K562 (cell line): Measurements from ENCODE around the gene GABRQ. TPM values are rescaled to one million over a fixed set of nuclear protein-coding genes. Genes with fewer than 3 reads are reported as not detected.

Experiments
- ARID2 ChIP-seq: fragments of 450-650 bp; IDR thresholded peaks from 2 replicates; pipeline ENCODE4 v1.6.1; 2017; ENCODE audit warnings: antibody characterized with exemption, mild to moderate bottlenecking
- KDM4B ChIP-seq, 2 experiments: fragments of 450-650 bp in 1 of 2; sonication (generic) in 1 of 2; IDR thresholded peaks; 2 replicates each; pipeline ENCODE4 v1.6.1; 2016 to 2017; ENCODE audit warnings: borderline replicate concordance in 2 of 2, antibody characterized with exemption in 1 of 2, low read depth in 1 of 2, mild to moderate bottlenecking in 1 of 2
- MTA1 ChIP-seq: fragments of 450-650 bp; IDR thresholded peaks from 2 replicates; pipeline ENCODE4 v1.6.1; 2017; ENCODE audit warnings: borderline replicate concordance
- NCOA4 ChIP-seq: fragments of 450-650 bp; IDR thresholded peaks from 2 replicates; pipeline ENCODE4 v1.6.1; 2018; ENCODE audit warnings: mild to moderate bottlenecking; ENCODE audit not compliant: partially characterized antibody
- ZBTB11 ChIP-seq, 3 experiments: fragments of 200-800 bp in 1 of 3; fragments of 250-450 bp in 1 of 3; fragments of 450-650 bp in 1 of 3; sonication (Bioruptor Pico) in 1 of 3; sonication (Bioruptor generic) in 1 of 3; formaldehyde crosslinking in 1 of 3; IDR thresholded peaks; 2 replicates each; pipeline versions ENCODE4 v1.6.1 to v1.8.0; 2016 to 2022; ENCODE audit warnings: mild to moderate bottlenecking in 2 of 3, missing genetic modification characterization in 2 of 3, missing compliant biosample characterization in 1 of 3, moderate library complexity in 1 of 3
- ZNF79 ChIP-seq: fragments of 250-450 bp; sonication (Bioruptor Pico); IDR thresholded peaks from 2 replicates; pipeline ENCODE4 v1.4.0; 2020; ENCODE audit warnings: low read depth, mild to moderate bottlenecking, moderate library complexity
- polyA plus RNA-seq, 8 experiments: library from polyadenylated mRNA; depleted of rRNA in 4 of 8; stranded (reverse) in 5 of 8; unstranded in 3 of 8; fragments of >200 nt; fragmentation: Nextera tagmentation in 2 of 8; fragmentation: Illumina TruSeq in 1 of 8; extraction: Ambion mirVana in 2 of 8; extraction: Trizol in 1 of 8; gene quantifications; 2 replicates each; pipeline versions ENCODE4 v1.2.1 to v1.2.3, GENCODE V29; 2011 to 2014; ENCODE audit warnings: inconsistent platforms in 1 of 8, missing spikeins in 1 of 8
- total RNA-seq, 7 experiments: library from RNA; depleted of rRNA in 6 of 7; stranded (reverse); fragments of >200 nt in 6 of 7; fragmentation: Illumina TruSeq in 2 of 7; extraction: Trizol in 2 of 7; gene quantifications; 2 replicates each; pipeline versions ENCODE4 v1.2.1 to v1.2.3, GENCODE V29; 2011 to 2021; ENCODE audit warnings: low replicate concordance in 1 of 7

The GABRQ gene
- total and polyA plus RNA-seq, 9 of the 15 experiments (the other 6 are each of a cell fraction or from before 2014, with no cell fraction given): 0.25 to 3.2 (median 1.8) TPM

- no peak for TF ChIP-seq ZBTB11 (CRISPR knock-in tag; IDR thresholded peaks at IDR 0.05)
- no peak for TF ChIP-seq ZNF79 (CRISPR knock-in tag)
- no peak for TF ChIP-seq KDM4B (IDR thresholded peaks at IDR 0.05; ENCODE audit: borderline replicate concordance in 2 of 2, low read depth in 1 of 2)
- no peak for TF ChIP-seq ARID2
- TF ChIP-seq MTA1: no peak
- no peak for TF ChIP-seq NCOA4
Observed at GRCh38 chrX:152642931-152643564, 5.4 kb downstream of the GABRQ start (continued).
